ENCODE measurements around the gene BRF1.
A peak's percentile ranks its signal among the peaks of the same experiment; 100 is the strongest.

BRF1 gene

GRCh38 chr14:105178069-105178867, 122.5 kb downstream of the BRF1 start:
- no peak for DNase-seq (ENCODE audit: low read depth in 2 of 3, low spot score in 1 of 3)

GRCh38 chr14:105177082-105177481, 123.7 kb downstream of the BRF1 start:
- no peak for DNase-seq (ENCODE audit: low read depth in 2 of 3, low spot score in 1 of 3)

DNA sequence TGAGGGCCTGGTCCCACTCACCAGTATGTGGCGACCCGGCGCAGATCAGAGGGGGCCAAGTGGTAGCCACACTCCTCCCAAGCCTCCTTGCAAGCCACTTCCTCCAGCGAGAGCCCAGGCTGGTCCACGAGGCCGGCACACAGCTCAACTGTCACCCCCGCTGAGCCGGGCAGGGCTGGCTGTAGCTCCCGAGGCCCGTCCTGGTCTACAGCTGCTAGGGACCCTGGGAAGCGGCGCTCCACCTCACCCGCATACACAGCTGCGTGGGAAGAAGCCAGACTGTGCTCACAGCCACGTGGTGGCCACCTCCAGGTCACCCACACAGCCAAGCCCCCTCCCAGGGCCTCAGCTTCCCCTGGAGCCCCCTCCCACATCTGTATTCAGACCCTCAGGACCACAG, 124.3 kb downstream of the BRF1 start:
- DNase-seq (ENCODE audit: low read depth in 2 of 3, low spot score in 1 of 3): no peak

- no peak for DNase-seq (ENCODE audit: low read depth in 2 of 3, low spot score in 1 of 3)
Observed at GRCh38 chr14:105173901-105174894, 126.6 kb downstream of the BRF1 start.

DNA sequence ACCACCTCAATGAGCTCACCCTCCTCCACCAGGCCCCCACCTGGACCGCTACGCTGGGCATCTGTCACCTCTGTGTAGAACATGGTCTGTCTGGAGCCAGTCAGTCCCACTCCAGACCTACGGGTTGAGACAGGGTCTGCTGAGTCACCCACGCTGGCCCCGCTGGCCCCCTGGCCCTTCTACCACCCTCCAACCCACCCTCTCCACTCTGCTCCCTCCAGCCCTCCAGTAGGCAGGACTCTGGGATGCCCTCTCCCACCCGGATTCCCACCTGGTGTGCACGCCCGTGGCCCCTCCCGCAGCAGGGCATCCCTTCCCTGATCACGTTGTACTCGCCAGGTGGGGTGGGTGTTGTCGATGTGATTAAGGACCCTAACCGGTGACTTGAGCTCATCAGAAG, 127.7 kb downstream of the BRF1 start:
- DNase-seq (ENCODE audit: low read depth in 2 of 3, low spot score in 1 of 3): no peak

DNA sequence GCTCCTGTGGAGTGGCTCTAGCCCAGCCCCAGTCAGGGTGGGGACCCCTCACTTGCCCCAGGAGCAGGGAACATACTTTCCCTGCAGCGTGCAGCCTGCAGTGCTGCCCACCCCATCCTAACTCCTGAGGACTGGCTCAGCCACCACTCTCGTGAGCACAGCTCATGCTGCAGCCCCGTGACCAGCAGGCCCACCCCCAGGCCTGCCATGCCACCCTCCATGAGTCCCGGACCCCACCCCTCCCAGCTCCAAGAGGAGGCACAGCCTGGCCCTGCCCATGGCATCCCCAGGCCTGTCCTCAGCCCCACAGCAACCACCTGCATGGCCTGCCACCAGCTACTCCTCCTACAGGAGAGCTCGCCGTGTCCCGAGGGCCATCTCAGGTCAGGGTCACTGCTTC, 128.3 kb downstream of the BRF1 start:
- DNase-seq (ENCODE audit: low read depth in 2 of 3, low spot score in 1 of 3): no peak

GRCh38 chr14:105171004-105171673, 129.7 kb downstream of the BRF1 start:
- DNase-seq (ENCODE audit: low read depth in 2 of 3, low spot score in 1 of 3): no peak

GRCh38 chr14:105169776-105170655, 130.8 kb downstream of the BRF1 start:
- no peak for DNase-seq (ENCODE audit: low read depth in 2 of 3, low spot score in 1 of 3)

DNA sequence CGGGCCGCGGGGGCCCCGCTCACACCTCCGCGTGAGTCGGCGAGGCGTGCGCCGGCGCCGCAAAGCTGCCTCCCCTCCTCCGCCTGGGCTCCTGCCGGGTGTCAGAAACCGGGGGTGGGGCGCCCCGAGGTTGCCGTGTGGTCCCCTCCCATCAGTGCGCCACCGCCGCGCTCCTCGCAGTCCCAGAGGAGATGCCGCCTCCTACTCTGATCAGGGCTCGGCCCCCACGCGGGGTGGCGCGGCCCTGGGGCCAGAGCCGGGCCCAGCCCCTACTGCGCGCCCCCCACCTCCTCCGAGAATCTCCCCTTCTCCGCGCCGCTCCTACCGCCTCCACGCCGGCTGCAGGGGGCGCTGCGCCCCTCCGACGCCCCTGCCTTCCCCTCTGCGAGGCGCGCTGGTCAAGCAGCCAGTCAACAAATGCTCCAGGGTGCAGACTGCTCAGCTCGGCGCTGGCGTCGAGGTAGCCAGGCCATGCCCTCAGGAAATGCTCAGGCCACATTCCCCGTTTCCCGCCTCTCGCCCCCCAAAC, 131.8 kb downstream of the BRF1 start:
- no peak for DNase-seq (ENCODE audit: low read depth in 2 of 3, low spot score in 1 of 3)

GRCh38 chr14:105168496-105168978, 132.3 kb downstream of the BRF1 start, which contains the start of gene JAG2:
JAG2 (minus strand) TSS chr14:105168776; CDS start chr14:105168420, 356 bp downstream.
- DNase-seq (ENCODE audit: low read depth in 2 of 3, low spot score in 1 of 3): peak in 1 of 3 donors; percentile 54

GRCh38 chr14:105168093-105168420, 132.7 kb downstream of the BRF1 start:
- no peak for DNase-seq (ENCODE audit: low read depth in 2 of 3, low spot score in 1 of 3)

- DNase-seq (ENCODE audit: low read depth in 2 of 3, low spot score in 1 of 3): no peak
Observed at GRCh38 chr14:105167303-105168092, 133.3 kb downstream of the BRF1 start.

GRCh38 chr14:105166571-105167302, 134.1 kb downstream of the BRF1 start:
- no peak for DNase-seq (ENCODE audit: low read depth in 2 of 3, low spot score in 1 of 3)

GRCh38 chr14:105165761-105166485, 134.9 kb downstream of the BRF1 start:
- DNase-seq (ENCODE audit: low read depth in 2 of 3, low spot score in 1 of 3): no peak

DNA sequence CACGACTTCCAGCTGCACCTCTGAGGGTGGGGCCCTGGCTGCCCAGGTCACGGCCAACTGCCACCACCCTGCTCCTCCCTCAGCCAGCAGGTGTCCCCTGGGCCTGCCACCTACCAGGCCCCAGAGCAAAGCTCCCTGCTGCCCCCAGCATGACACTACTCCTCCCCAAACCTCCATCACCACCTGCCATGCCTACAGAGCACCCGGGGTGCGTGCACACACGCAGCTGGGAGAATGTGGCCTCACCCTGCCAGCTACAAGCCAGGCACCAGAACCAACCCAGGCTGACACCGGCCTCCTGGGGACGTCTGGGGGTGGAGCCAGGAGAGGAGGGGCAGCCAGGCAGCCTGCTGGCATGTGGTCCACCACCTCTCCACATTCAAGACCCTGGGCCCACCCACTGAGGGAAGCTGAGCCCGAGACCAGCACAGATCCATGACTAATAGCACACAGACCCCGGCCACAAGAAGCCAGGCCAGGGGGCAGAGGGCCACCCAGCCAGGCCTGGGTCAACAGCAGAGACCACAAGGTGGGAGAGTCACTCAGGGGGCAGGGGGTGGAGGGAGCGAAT, 135.6 kb downstream of the BRF1 start:
- no peak for DNase-seq (ENCODE audit: low read depth in 2 of 3, low spot score in 1 of 3)

- DNase-seq (ENCODE audit: low read depth in 2 of 3, low spot score in 1 of 3): no peak
Observed at GRCh38 chr14:105163040-105163742, 137.6 kb downstream of the BRF1 start.

DNA sequence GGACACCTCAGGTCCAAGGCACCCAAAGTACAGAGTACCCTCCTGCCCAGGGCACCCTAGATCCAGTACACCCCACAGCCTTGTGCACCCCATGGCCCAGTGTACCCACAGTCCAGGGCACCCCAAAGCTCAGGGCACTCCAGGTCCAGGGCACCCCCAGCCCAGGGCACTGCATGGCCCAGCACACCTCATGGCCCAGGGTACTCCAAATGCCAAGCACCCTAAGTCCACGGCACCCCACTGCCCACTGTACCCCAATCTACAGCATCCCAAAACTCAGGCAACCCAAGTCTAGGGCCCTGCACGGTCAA, 138.2 kb downstream of the BRF1 start:
- DNase-seq (ENCODE audit: low read depth in 2 of 3, low spot score in 1 of 3): no peak

Data from stimulated activated CD4-positive, alpha-beta T cell treated with anti-CD3 and anti-CD28 coated beads, Interleukin-12 subunit alpha, Interleukin-12 subunit beta, amount 100 ng/mL, for 48 hours (primary cell).